GM12891 (cell line): ENCODE data around the gene PCED1B.
A peak's percentile ranks its signal among the peaks of the same experiment; 100 is the strongest.

Experiments
- DNase-seq: peaks from one replicate; pipeline ENCODE4 v3.0.0; 2011; ENCODE audit warnings: low spot score; ENCODE audit not compliant: insufficient read length
- FAIRE-seq: peaks from 2 replicates; lab custom pipeline; 2011; peaks lifted over from hg19 to GRCh38; lab: Jason Lieb, UNC
- PAX5 ChIP-seq: IDR thresholded peaks from 2 replicates; pipeline ENCODE4 v1.6.1; 2011; ENCODE audit warnings: low read length, moderate library complexity, mild to moderate bottlenecking; ENCODE audit not compliant: insufficient read depth, severe bottlenecking
- POLR2A ChIP-seq: IDR thresholded peaks from 2 replicates; pipeline ENCODE4 v1.6.1; 2011; ENCODE audit warnings: low read depth, low read length, control low read depth
- POLR2AphosphoS5 ChIP-seq: IDR thresholded peaks from 2 replicates; pipeline ENCODE4 v1.6.1; 2011; ENCODE audit warnings: low read depth, low read length, control low read depth
- POU2F2 ChIP-seq: IDR thresholded peaks from 2 replicates; pipeline ENCODE4 v1.6.1; 2011; ENCODE audit warnings: low read depth, mild to moderate bottlenecking, control low read depth, low read length, moderate library complexity
- SPI1 ChIP-seq: IDR thresholded peaks from 2 replicates; pipeline ENCODE4 v1.6.1; 2011; ENCODE audit warnings: low read depth, low read length, control low read depth
- TAF1 ChIP-seq: IDR thresholded peaks from 2 replicates; pipeline ENCODE4 v1.6.1; 2011; ENCODE audit warnings: low read depth, low read length, control low read depth

PCED1B gene

GRCh38 chr12:47184229-47184628, 104.8 kb downstream of the PCED1B start:
- DNase-seq (no peak), FAIRE-seq (no peak)
- TF ChIP-seq POU2F2: no peak
- no peak for TF ChIP-seq SPI1
- TF ChIP-seq TAF1: no peak
- TF ChIP-seq PAX5: no peak
- TF ChIP-seq POLR2A: no peak
- no peak for TF ChIP-seq POLR2AphosphoS5

GRCh38 chr12:47184813-47185212, 105.4 kb downstream of the PCED1B start:
- DNase-seq (no peak), FAIRE-seq (no peak)
- no peak for TF ChIP-seq POU2F2
- TF ChIP-seq PAX5: no peak
- TF ChIP-seq POLR2AphosphoS5: no peak
- no peak for TF ChIP-seq TAF1
- no peak for TF ChIP-seq SPI1
- no peak for TF ChIP-seq POLR2A

GRCh38 chr12:47186246-47186645, 106.8 kb downstream of the PCED1B start:
- DNase-seq: no peak
- FAIRE-seq: no peak
- no peak for TF ChIP-seq POU2F2
- no peak for TF ChIP-seq TAF1
- no peak for TF ChIP-seq POLR2A
- TF ChIP-seq POLR2AphosphoS5: no peak
- TF ChIP-seq SPI1: no peak
- TF ChIP-seq PAX5: no peak

- no peak for DNase-seq
- TF ChIP-seq POLR2A (no peak), PAX5 (no peak), TAF1 (no peak)
- FAIRE-seq: no peak
Observed at GRCh38 chr12:47188576-47189441, 109.4 kb downstream of the PCED1B start.

GRCh38 chr12:47189728-47190127, 110.3 kb downstream of the PCED1B start:
- DNase-seq (no peak), FAIRE-seq (no peak)
- TF ChIP-seq POLR2A (no peak), SPI1 (no peak), POU2F2 (no peak), POLR2AphosphoS5 (no peak), PAX5 (no peak), TAF1 (no peak)

- FAIRE-seq (peak; percentile 82), DNase-seq (no peak)
- TF ChIP-seq SPI1 (peak; percentile 66), PAX5 (no peak), TAF1 (no peak), POLR2A (no peak), POLR2AphosphoS5 (no peak), POU2F2 (peak; percentile 57; the same call in 1 of the 2 replicates)
Observed at GRCh38 chr12:47190271-47190750, 110.9 kb downstream of the PCED1B start.

GRCh38 chr12:47190905-47191304, 111.5 kb downstream of the PCED1B start:
- FAIRE-seq (peak; percentile 9), DNase-seq (no peak)
- TF ChIP-seq SPI1: no peak
- no peak for TF ChIP-seq POLR2AphosphoS5
- TF ChIP-seq PAX5: no peak

- no peak for DNase-seq
- FAIRE-seq: no peak
- TF ChIP-seq TAF1 (no peak), POU2F2 (no peak), POLR2A (no peak), SPI1 (no peak), POLR2AphosphoS5 (no peak), PAX5 (no peak)
Observed at GRCh38 chr12:47192051-47192450, 112.6 kb downstream of the PCED1B start.

- DNase-seq (no peak), FAIRE-seq (no peak)
- TF ChIP-seq POLR2A (no peak), PAX5 (no peak), POU2F2 (no peak), SPI1 (no peak), POLR2AphosphoS5 (no peak), TAF1 (no peak)
Observed at GRCh38 chr12:47193066-47193465, 113.6 kb downstream of the PCED1B start.
